GM10266 (cell line): ENCODE data around the gene SULF2.

Experiments used
- DNase-seq: peaks from one replicate; pipeline ENCODE4 v3.0.0; 2012; ENCODE audit errors: extremely low spot score
- TF ChIP-seq, protein P1 (sequence below): IDR thresholded peaks from 2 replicates; pipeline ENCODE4 v1.5.1; 2012; ENCODE audit warnings: mild to moderate bottlenecking, low read depth; ENCODE audit not compliant: control insufficient read depth, insufficient read depth; ENCODE audit errors: missing control alignments

Gene SULF2

DNA sequence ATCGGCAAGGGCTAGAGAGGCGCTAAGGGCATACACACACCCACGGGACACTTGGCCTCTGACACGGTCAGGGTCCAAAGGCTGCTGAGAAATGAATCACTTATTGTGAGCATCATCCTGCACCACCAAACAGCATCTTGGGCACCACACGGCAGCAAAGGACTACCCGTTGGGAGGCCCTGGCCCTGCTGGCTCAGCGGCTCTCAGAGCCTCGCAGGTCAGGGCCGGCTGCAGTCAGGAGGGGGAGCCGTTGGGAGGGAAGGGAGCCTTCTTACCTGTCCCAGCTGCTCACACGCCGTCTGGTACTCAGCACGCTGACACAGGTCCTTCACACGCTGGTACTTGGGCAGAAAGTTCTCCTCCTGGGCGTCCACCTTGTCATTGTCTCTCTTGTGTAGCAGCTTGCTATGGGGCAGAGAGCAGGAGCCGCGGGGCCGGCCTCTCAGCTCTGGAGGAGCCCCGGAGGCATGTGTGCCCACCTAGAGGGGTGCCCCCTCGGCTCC is 109.0 kb downstream of the SULF2 start:
- DNase-seq, result no peak
- TF ChIP-seq, protein P1, sequence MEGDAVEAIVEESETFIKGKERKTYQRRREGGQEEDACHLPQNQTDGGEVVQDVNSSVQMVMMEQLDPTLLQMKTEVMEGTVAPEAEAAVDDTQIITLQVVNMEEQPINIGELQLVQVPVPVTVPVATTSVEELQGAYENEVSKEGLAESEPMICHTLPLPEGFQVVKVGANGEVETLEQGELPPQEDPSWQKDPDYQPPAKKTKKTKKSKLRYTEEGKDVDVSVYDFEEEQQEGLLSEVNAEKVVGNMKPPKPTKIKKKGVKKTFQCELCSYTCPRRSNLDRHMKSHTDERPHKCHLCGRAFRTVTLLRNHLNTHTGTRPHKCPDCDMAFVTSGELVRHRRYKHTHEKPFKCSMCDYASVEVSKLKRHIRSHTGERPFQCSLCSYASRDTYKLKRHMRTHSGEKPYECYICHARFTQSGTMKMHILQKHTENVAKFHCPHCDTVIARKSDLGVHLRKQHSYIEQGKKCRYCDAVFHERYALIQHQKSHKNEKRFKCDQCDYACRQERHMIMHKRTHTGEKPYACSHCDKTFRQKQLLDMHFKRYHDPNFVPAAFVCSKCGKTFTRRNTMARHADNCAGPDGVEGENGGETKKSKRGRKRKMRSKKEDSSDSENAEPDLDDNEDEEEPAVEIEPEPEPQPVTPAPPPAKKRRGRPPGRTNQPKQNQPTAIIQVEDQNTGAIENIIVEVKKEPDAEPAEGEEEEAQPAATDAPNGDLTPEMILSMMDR, result no peak

DNA sequence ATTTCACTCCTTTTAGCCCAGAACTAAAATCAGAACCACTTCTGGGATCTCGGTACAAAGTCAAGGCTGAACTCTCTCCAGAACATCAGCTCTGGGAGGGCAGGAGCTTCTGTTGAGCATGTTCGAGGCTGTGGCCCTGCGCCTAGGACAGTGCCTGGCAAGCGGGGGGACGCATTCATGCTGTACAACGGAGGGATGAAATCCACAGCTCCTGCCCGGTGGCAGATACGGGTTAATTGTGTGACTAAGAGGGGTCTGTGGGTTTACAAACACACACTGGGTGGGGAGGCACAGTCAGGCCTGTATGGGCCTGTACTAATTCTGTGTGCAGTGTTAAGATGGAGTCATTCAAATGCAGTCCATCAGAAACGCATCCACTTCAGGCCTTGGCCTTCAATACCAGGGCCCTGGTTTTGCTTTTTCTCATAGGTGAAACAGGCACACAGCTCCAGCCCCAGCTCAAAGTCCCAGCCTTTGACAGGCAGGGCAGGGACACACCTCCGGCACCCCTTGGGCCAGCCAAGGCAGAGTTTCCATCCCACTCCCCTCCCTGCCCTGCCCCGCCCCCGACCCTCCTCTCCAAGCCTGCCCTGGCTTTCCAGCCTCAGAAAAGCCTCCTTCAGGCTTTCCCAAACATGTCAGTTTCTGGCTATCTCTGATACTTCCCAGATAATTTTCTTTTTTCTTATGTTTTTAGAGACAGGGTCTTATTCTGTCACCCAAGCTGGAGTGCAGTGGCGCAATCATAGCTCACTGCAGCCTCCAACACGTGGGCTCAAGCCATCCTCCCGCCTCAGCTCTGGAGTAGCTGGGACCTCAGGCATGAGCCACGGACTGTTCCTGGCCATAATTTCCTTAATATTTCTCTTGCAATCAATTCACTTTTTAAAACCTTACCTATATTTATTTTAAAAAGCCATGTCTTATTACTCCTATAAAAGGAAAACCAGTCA is 109.8 kb downstream of the SULF2 start:
- TF ChIP-seq, protein P1, result no peak
- no peak for DNase-seq

DNA sequence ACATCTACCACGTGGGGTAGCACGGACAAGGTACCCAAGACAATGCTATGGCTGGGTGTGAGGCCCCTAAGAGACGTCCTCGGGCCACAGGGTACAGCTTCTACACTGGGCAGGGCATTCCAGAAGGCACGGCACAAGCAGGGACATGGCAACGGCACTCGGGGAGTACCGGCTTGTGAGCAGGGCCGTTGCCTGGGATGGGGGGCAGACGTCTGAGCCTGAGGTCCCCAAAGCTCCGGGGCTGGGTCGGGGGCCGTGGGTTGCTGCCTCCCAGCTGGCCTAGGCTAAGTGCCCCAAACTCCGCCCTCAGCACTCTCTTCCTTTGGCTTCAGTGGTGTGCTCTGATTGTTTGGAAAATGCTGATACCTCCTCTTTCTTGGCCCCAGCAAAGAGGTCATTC is 110.6 kb downstream of the SULF2 start:
- TF ChIP-seq, protein P1, result no peak
- no peak for DNase-seq

DNA sequence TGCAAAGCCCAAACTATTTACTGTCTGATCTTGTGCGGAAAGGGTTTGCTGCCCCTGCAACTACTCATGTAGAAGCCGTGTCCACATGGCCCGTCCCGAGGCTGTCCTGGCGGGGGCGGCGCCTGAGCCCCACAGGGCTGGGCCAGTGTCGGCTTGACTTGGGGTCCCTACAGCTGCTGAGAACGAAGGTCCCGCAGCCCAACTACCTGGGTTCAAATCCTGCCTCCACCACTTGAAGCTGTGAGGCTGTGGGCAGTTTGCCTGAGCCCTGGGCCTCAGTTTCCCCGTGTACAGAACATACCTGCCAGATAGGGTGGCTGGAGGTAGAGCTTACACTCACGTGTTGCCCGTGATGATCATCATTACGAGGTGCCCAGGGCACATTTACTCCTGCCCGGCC is 111.1 kb downstream of the SULF2 start:
- DNase-seq, result no peak
- TF ChIP-seq, protein P1, result no peak

DNA sequence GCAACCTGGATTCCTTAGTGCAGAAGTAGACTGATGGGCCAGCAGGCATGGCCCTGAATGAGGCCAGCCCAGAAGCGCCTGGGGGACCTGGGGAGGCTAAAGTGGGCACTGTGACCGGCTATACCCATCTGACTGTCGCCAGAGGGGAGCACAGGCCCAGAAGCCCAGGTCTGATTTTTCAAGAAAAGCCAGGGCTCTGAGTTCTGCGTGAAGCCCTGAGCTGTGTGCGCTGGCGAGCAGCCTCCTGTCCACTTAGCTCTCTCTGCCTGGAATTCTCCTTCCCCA is 111.7 kb downstream of the SULF2 start:
- TF ChIP-seq, protein P1, result no peak
- no peak for DNase-seq

DNA sequence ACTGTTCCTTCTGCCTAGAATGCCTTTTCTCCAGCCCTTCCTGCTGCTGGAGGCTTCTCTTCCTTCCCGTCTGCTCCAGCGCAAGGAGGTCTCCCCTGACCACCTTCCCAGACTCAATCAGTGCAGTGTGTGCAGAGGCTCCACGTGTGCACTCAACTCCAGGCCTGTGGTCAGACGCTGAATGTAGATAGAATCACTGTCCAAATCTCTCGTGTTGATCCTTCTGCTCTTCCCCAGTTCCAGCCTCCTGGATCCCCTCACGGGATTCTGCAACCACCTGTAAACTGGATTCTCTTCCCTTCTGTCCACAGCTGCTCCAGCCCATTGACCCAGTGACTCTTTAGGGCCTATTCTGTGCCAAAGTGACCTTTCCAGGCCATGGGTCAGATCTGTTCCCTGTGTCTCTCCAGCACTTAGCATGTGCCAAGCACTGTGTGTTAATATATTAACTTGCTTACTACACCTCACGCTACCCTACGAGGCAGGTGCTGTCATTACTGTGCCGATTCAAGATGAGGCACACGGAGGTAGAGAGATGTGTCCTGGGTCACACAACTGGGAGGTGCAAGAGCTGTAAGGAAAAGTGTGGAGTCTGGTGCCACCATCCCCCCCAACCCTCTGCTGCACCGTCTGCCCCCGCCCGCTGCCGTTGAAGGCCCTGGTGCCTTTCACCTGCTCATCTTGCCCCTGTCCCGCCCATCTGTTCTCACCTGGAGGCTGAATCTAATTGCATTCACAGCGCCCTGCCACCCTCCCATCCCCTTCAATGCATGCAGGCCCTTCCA is 112.2 kb downstream of the SULF2 start:
- TF ChIP-seq, protein P1, result no peak
- no peak for DNase-seq

DNA sequence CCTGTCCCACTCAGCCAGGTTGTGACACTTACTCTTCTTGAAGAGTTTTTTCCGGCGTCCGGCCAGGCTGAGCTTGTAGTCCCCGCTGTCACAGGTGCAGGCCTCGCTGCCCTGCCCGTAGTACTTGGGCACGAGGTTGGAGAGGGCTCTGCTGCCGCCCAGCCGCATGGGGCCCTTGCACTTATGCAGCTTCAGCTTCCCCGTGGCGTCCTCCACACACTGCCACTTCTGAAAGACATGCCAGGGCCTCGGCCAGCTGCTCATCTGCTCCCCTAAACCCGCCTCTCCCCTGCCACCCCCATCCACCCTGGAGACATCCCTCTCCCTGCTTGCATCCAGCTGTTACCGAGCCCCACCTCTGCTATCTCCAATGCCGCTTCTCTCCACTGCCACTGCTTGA is 113.1 kb downstream of the SULF2 start:
- TF ChIP-seq, protein P1, result no peak
- DNase-seq, result no peak
